Neuron (in vitro differentiated cells): ENCODE measurements around the gene PRAME.
"Not testable (repeated sequence)": the region's sequence is repeated elsewhere in the genome, so short reads cannot be mapped to it uniquely, and the experiment has no call there.

Source experiments
- H2AFZ ChIP-seq: one replicate; pipeline ENCODE4 v1.6.1; 2013; ENCODE audit warnings: low read depth, mild to moderate bottlenecking, inconsistent platforms, low read length, moderate library complexity
- H3K27me3 ChIP-seq: one replicate; pipeline ENCODE4 v1.6.1; 2013; ENCODE audit warnings: low read length; ENCODE audit not compliant: insufficient read depth
- H3K36me3 ChIP-seq: one replicate; pipeline ENCODE4 v1.6.1; 2013; ENCODE audit warnings: low read length; ENCODE audit not compliant: insufficient read depth
- H3K4me1 ChIP-seq: one replicate; pipeline ENCODE4 v1.6.1; 2013; ENCODE audit warnings: low read length; ENCODE audit not compliant: insufficient read depth
- H3K4me3 ChIP-seq: 2 replicates; pipeline ENCODE4 v1.5.1; 2013; ENCODE audit warnings: mild to moderate bottlenecking, low read length, moderate library complexity
- H3K9me3 ChIP-seq: one replicate; pipeline ENCODE4 v1.6.1; 2013; ENCODE audit warnings: low read length

PRAME gene

GRCh38 chr22:22534604-22535415 lies 24.3 kb downstream of the PRAME start:
- Histone ChIP-seq H3K27me3 (no peaks in the 10 kb centered on the region), H2AFZ (no peak overlapping the region), H3K4me1 (no peaks in the 10 kb centered on the region), H3K36me3 (no peaks in the 10 kb centered on the region), H3K9me3 (no peaks in the 10 kb centered on the region), H3K4me3 (no peak overlapping the region)

- Histone ChIP-seq H3K27me3 (no peaks in the 10 kb centered on the region), H3K36me3 (no peaks in the 10 kb centered on the region), H3K4me1 (no peaks in the 10 kb centered on the region), H3K4me3 (no peak overlapping the region), H3K9me3 (no peaks in the 10 kb centered on the region), H2AFZ (no peak overlapping the region)
Measured at GRCh38 chr22:22533863-22534262, 25.2 kb downstream of the PRAME start.

GRCh38 chr22:22533417-22533816 lies 25.6 kb downstream of the PRAME start:
- Histone ChIP-seq H3K36me3 (no peaks in the 10 kb centered on the region), H2AFZ (no peak overlapping the region), H3K9me3 (no peaks in the 10 kb centered on the region), H3K4me3 (no peak overlapping the region), H3K27me3 (no peaks in the 10 kb centered on the region), H3K4me1 (no peaks in the 10 kb centered on the region)

GRCh38 chr22:22532547-22533071 lies 26.5 kb downstream of the PRAME start:
- not testable (repeated sequence) for H2AFZ ChIP-seq, H3K36me3 ChIP-seq, H3K4me3 ChIP-seq, H3K9me3 ChIP-seq, H3K27me3 ChIP-seq, H3K4me1 ChIP-seq

GRCh38 chr22:22531770-22532546 lies 27.1 kb downstream of the PRAME start:
- no peak overlapping the region for H2AFZ ChIP-seq
- no peak overlapping the region for H3K4me3 ChIP-seq
- H3K27me3 ChIP-seq: no peaks in the 10 kb centered on the region
- no peaks in the 10 kb centered on the region for H3K9me3 ChIP-seq
- no peaks in the 10 kb centered on the region for H3K36me3 ChIP-seq
- no peaks in the 10 kb centered on the region for H3K4me1 ChIP-seq

- Histone ChIP-seq H3K4me1 (no peaks in the 10 kb centered on the region), H3K36me3 (no peaks in the 10 kb centered on the region), H3K27me3 (no peaks in the 10 kb centered on the region), H3K4me3 (no peak overlapping the region), H2AFZ (no peak overlapping the region), H3K9me3 (no peaks in the 10 kb centered on the region)
Measured at GRCh38 chr22:22528780-22529179, 30.3 kb downstream of the PRAME start.

GRCh38 chr22:22527312-22527711 lies 31.8 kb downstream of the PRAME start:
- Histone ChIP-seq H3K27me3 (no peaks in the 10 kb centered on the region), H3K4me1 (no peaks in the 10 kb centered on the region), H3K36me3 (no peaks in the 10 kb centered on the region)

GRCh38 chr22:22526125-22526912 lies 32.7 kb downstream of the PRAME start:
- H3K9me3 ChIP-seq: no peaks in the 10 kb centered on the region
- no peaks in the 10 kb centered on the region for H3K36me3 ChIP-seq
- no peaks in the 10 kb centered on the region for H3K4me1 ChIP-seq
- no peak overlapping the region for H3K4me3 ChIP-seq
- H3K27me3 ChIP-seq: no peaks in the 10 kb centered on the region
- H2AFZ ChIP-seq: no peak overlapping the region

More at GRCh38 chr22:22527312-22527711, 31.8 kb downstream of the PRAME start:
- Histone ChIP-seq H3K9me3 (no peaks in the 10 kb centered on the region), H3K4me3 (no peak overlapping the region), H2AFZ (no peak overlapping the region)

GRCh38 chr22:22523494-22523893 lies 35.6 kb downstream of the PRAME start:
- Histone ChIP-seq H3K4me3 (no peak overlapping the region), H3K9me3 (no peaks in the 10 kb centered on the region), H2AFZ (no peak overlapping the region), H3K27me3 (no peaks in the 10 kb centered on the region), H3K4me1 (no peaks in the 10 kb centered on the region), H3K36me3 (no peaks in the 10 kb centered on the region)

- Histone ChIP-seq H2AFZ (no peak overlapping the region), H3K4me1 (no peaks in the 10 kb centered on the region), H3K4me3 (no peak overlapping the region), H3K36me3 (no peaks in the 10 kb centered on the region), H3K9me3 (no peaks in the 10 kb centered on the region), H3K27me3 (no peaks in the 10 kb centered on the region)
Measured at GRCh38 chr22:22521631-22522030, 37.4 kb downstream of the PRAME start.

- Histone ChIP-seq H2AFZ (no peak overlapping the region), H3K27me3 (no peaks in the 10 kb centered on the region), H3K4me1 (no peaks in the 10 kb centered on the region), H3K36me3 (no peaks in the 10 kb centered on the region), H3K9me3 (no peaks in the 10 kb centered on the region), H3K4me3 (no peak overlapping the region)
Measured at GRCh38 chr22:22520667-22521602, 38.1 kb downstream of the PRAME start.

GRCh38 chr22:22520020-22520656 lies 38.9 kb downstream of the PRAME start, which contains the start of gene ZNF280A:
Gene ZNF280A (minus strand): TSS chr22:22520270. CDS start chr22:22515630, 4,640 bp downstream.
- no peaks in the 10 kb centered on the region for H3K9me3 ChIP-seq
- no peak within 1 kb of the TSS for H3K4me3 ChIP-seq
- no peak within 1 kb of the TSS for H2AFZ ChIP-seq
- no peaks in the 10 kb centered on the region for H3K36me3 ChIP-seq
- H3K4me1 ChIP-seq: no peaks in the 10 kb centered on the region
- H3K27me3 ChIP-seq: no peaks in the 10 kb centered on the region
